CD8-positive, alpha-beta memory T cell (primary cell): Measurements from ENCODE around the gene GNAI2. TPM values are rescaled to one million over a fixed set of nuclear protein-coding genes. Genes with fewer than 3 reads are reported as not detected.
A peak's percentile ranks its signal among the peaks of the same experiment; 100 is the strongest.
"Not testable (repeated sequence)": the region's sequence is repeated elsewhere in the genome, so short reads cannot be mapped to it uniquely, and the experiment has no call there.

ENCODE experiments used
- CTCF ChIA-PET: fragments of 350-600 bp; sonication (Branson Sonifier 250); formaldehyde crosslinking; loops from one replicate; lab custom pipeline; 2021; ENCODE audit warnings: antibody characterized with exemption; lab: Charles Lee
- POLR2A ChIA-PET: fragments of 350-600 bp; sonication (Branson Sonifier 250); formaldehyde crosslinking; loops from one replicate; lab custom pipeline; 2021; ENCODE audit warnings: antibody characterized with exemption; lab: Charles Lee
- DNase-seq, 5 donors: peaks; one replicate each; pipeline versions ENCODE4 v3.0.0 to v3.0.0-alpha.2; 2020 to 2022; ENCODE audit warnings: mixed read lengths in 1 of 5
- H3K27ac ChIP-seq: one replicate; pipeline ENCODE4 v1.7.0; 2013; ENCODE audit warnings: low read depth, mild to moderate bottlenecking, low read length, moderate library complexity
- H3K27me3 ChIP-seq: 2 replicates; pipeline ENCODE4 v1.7.0; 2013; ENCODE audit warnings: low read length, mild to moderate bottlenecking; ENCODE audit not compliant: insufficient read depth, poor library complexity, severe bottlenecking
- H3K36me3 ChIP-seq: 2 replicates; pipeline ENCODE4 v1.7.0; 2013; ENCODE audit warnings: mild to moderate bottlenecking, low read length, moderate library complexity; ENCODE audit not compliant: insufficient read depth
- H3K4me1 ChIP-seq: 2 replicates; pipeline ENCODE4 v1.7.0; 2013; ENCODE audit warnings: mild to moderate bottlenecking, low read length, moderate library complexity; ENCODE audit not compliant: insufficient read depth
- H3K4me3 ChIP-seq: 2 replicates; pipeline ENCODE4 v1.7.0; 2013; ENCODE audit warnings: mild to moderate bottlenecking, low read length
- H3K9me3 ChIP-seq: 2 replicates; pipeline ENCODE4 v1.7.0; 2013; ENCODE audit warnings: mild to moderate bottlenecking, low read length
- H3K27ac Mint-ChIP-seq, 8 donors: one replicate each; pipeline ENCODE4 v1.8.0; 2020 to 2021; ENCODE audit warnings: mixed read lengths in 8 of 8, mild to moderate bottlenecking in 6 of 8, inconsistent platforms in 3 of 8, moderate library complexity in 3 of 8
- H3K27me3 Mint-ChIP-seq, 2 donors: one replicate each; pipeline ENCODE4 v1.8.0; 2020 to 2021; ENCODE audit warnings: mixed read lengths in 2 of 2, mild to moderate bottlenecking in 1 of 2, moderate library complexity in 1 of 2
- H3K36me3 Mint-ChIP-seq, 3 donors: one replicate each; pipeline ENCODE4 v1.8.0; 2020 to 2021; ENCODE audit warnings: mixed read lengths in 3 of 3, inconsistent platforms in 1 of 3, mild to moderate bottlenecking in 1 of 3
- H3K4me1 Mint-ChIP-seq, 3 donors: one replicate each; pipeline ENCODE4 v1.8.0; 2020 to 2021; ENCODE audit warnings: mixed read lengths in 3 of 3, inconsistent platforms in 1 of 3, mild to moderate bottlenecking in 1 of 3
- H3K4me3 Mint-ChIP-seq, 7 donors: one replicate each; pipeline ENCODE4 v1.8.0; 2020 to 2021; ENCODE audit warnings: mixed read lengths in 7 of 7, mild to moderate bottlenecking in 6 of 7, moderate library complexity in 4 of 7, inconsistent platforms in 2 of 7
- H3K9me3 Mint-ChIP-seq, 5 donors: one replicate each; pipeline ENCODE4 v1.8.0; 2020 to 2022; ENCODE audit warnings: mixed read lengths in 5 of 5, mild to moderate bottlenecking in 3 of 5, moderate library complexity in 2 of 5, inconsistent platforms in 1 of 5
- polyA plus RNA-seq: library from polyadenylated mRNA; unstranded; fragments of 300-500 nt; fragmentation: Illumina TruSeq; gene quantifications from one replicate; pipeline ENCODE4 v1.2.3, GENCODE V29; 2021
- total RNA-seq, 2 experiments: library from RNA; stranded (reverse); gene quantifications; one replicate each; pipeline ENCODE4 v1.2.3, GENCODE V29; 2021

GNAI2 gene
- total and polyA plus RNA-seq, 3 experiments from 2014 or later, result 259 to 665 (median 265) TPM

DNA sequence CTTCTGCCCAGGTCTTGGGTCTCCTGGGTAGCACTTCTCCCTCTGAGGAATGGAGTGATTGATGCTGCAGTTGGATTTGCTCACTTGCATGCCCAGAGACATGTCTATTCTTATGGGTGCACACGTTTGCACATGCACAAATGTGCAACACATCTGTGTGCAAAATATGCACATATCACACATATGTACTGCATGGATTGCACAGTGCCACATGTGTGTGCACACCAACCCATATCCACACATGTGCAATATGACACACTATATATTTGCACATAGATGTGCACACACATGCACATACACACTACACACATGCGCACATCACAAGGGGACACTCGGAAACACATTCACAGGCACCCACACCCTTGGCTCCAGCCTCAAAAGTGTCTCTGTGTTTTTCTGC, 32.3 kb downstream of the GNAI2 start:
- POLR2A ChIA-PET, result no interaction called here
- no peaks in the 10 kb centered on the region for H3K36me3 ChIP-seq
- CTCF ChIA-PET, result interaction anchor here (1.2 to 2.4 kb wide), 3 partner anchors 9 to 76 kb away, joined by 4 to 12 read pairs (median 6); partner anchors contain the start of gene GNAT1
- no peak overlapping the region for H3K27ac ChIP-seq
- H3K4me3 ChIP-seq, result no peak overlapping the region
- H3K27ac Mint-ChIP-seq, result no peak overlapping the region
- no peaks in the 10 kb centered on the region for H3K9me3 Mint-ChIP-seq
- peaks cover 4% of the 10 kb centered on the region for H3K4me1 ChIP-seq
- H3K9me3 ChIP-seq, result no peaks in the 10 kb centered on the region
- H3K27me3 Mint-ChIP-seq, result peaks cover 4 to 11% of the 10 kb centered on the region in 2 donors
- H3K4me1 Mint-ChIP-seq, result peaks cover 5 to 8% (median 6%) of the 10 kb centered on the region in 3 donors
- peaks cover 4% of the 10 kb centered on the region for H3K27me3 ChIP-seq
- no peak for DNase-seq
- no peak overlapping the region for H3K4me3 Mint-ChIP-seq
- H3K36me3 Mint-ChIP-seq, result no peaks in the 10 kb centered on the region

DNA sequence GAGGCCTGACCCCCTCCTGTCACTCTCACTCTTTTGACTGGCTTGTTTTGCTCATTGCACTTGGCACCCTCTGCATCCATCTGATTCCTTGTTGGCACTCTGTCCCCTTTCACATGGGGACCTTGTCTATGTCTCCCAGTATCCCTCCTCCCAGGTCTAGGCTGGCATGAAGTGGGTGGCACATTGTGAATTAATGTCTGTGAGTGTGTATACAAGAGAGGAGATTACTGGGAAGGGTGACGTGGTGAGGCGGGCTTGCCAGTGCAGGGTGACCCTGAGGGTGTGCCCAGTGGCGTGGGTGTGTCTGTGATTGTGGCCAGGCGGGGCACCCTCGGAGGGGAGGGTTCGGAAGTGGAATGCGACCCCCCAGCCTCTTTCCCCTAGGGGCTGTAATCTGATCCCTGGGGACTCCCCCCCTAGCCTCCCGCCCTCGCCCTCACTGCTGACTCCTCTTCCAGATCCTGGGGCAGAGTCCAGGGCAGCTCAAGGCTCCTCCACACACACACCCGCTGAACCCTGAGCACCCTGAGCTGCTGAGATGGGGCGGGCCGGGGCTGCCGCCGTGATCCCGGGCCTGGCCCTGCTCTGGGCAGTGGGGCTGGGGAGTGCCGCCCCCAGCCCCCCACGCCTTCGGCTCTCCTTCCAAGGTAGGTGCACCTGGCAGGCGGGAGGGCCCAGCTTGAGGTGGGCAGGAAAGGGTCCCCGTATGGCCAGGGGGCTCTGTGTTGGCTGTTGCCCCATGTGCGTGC, 32.9 kb downstream of the GNAI2 start, which contains the start of gene SEMA3B:
TSS of gene SEMA3B (plus strand) at position 445 of the 749 bp plus-strand sequence. CDS start at position 539, 94 bp downstream.
- Mint-ChIP-seq H3K27me3 (peaks cover 4 to 13% of the 10 kb centered on the region in 2 donors), H3K36me3 (no peaks in the 10 kb centered on the region), H3K4me3 (no peak within 1 kb of the TSS), H3K4me1 (peaks cover 5 to 9% (median 8%) of the 10 kb centered on the region in 3 donors), H3K27ac (peak within 1 kb of the TSS in 1 of 8 donors; percentile 75), H3K9me3 (no peaks in the 10 kb centered on the region)
- no peak for DNase-seq
- ChIA-PET CTCF (interaction anchor here (1.2 to 1.5 kb wide), 2 partner anchors 9 to 77 kb away, joined by 4 to 6 read pairs; partner anchors contain the start of gene GNAT1), POLR2A (no interaction called here)
- Histone ChIP-seq H3K4me1 (peaks cover 7% of the 10 kb centered on the region), H3K27me3 (peaks cover 9% of the 10 kb centered on the region), H3K9me3 (no peaks in the 10 kb centered on the region), H3K4me3 (no peak within 1 kb of the TSS), H3K36me3 (no peaks in the 10 kb centered on the region), H3K27ac (no peak within 1 kb of the TSS)

DNA sequence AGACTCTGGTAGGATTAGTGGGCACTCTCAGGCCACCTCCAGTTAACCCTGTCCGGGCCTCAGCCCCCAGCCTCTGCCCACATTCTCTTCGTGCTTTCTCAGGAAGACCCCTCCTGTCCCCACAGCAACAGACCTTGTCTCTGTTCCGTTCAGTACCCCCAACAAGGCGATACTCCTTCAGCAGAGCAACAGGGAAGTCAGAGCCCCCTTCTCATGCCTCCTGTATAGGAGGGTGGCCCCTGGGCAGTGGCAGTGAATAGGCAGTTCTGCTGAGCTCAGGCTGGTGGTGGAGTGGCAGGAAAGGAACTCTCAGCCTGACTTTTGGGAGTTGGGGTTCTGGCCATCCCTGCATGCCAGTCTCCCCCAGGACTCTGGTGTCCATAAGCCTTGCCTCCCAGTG, 33.5 kb downstream of the GNAI2 start:
- H3K27me3 Mint-ChIP-seq, result peaks cover 9 to 19% of the 10 kb centered on the region in 2 donors
- no peaks in the 10 kb centered on the region for H3K9me3 ChIP-seq
- no peak overlapping the region for H3K4me3 Mint-ChIP-seq
- no peaks in the 10 kb centered on the region for H3K36me3 ChIP-seq
- peaks cover 10 to 15% (median 13%) of the 10 kb centered on the region in 3 donors for H3K4me1 Mint-ChIP-seq
- H3K4me1 ChIP-seq, result peaks cover 13% of the 10 kb centered on the region
- CTCF ChIA-PET, result interaction anchor here (7.2 kb wide), 1 partner anchor 75 kb away, joined by 86 read pairs; no protein-coding TSS in a partner anchor
- DNase-seq, result no peak
- H3K27me3 ChIP-seq, result peaks cover 14% of the 10 kb centered on the region
- no peaks in the 10 kb centered on the region for H3K9me3 Mint-ChIP-seq
- H3K4me3 ChIP-seq, result no peak overlapping the region
- no peak overlapping the region for H3K27ac Mint-ChIP-seq
- H3K27ac ChIP-seq, result no peak overlapping the region
- no peaks in the 10 kb centered on the region for H3K36me3 Mint-ChIP-seq
- POLR2A ChIA-PET, result no interaction called here

DNA sequence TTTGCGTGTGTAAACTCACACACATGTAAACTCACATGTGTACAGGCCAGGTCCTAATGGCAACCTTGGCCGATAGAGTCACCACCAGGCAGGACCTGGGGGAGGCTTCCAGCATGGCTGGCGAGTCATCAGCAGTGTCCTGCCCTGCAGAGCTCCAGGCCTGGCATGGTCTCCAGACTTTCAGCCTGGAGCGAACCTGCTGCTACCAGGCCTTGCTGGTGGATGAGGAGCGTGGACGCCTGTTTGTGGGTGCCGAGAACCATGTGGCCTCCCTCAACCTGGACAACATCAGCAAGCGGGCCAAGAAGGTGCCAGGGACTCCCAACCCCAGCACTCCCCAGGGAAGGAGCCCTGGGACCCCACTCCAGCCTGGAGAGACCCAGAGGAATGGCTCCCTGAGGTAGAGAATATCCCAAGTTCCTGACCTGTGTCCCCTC, 34.0 kb downstream of the GNAI2 start:
- CTCF ChIA-PET, result interaction anchor here (2.7 to 7.2 kb wide), 2 partner anchors 44 to 76 kb away, joined by 22 to 86 read pairs; no protein-coding TSS in a partner anchor

DNA sequence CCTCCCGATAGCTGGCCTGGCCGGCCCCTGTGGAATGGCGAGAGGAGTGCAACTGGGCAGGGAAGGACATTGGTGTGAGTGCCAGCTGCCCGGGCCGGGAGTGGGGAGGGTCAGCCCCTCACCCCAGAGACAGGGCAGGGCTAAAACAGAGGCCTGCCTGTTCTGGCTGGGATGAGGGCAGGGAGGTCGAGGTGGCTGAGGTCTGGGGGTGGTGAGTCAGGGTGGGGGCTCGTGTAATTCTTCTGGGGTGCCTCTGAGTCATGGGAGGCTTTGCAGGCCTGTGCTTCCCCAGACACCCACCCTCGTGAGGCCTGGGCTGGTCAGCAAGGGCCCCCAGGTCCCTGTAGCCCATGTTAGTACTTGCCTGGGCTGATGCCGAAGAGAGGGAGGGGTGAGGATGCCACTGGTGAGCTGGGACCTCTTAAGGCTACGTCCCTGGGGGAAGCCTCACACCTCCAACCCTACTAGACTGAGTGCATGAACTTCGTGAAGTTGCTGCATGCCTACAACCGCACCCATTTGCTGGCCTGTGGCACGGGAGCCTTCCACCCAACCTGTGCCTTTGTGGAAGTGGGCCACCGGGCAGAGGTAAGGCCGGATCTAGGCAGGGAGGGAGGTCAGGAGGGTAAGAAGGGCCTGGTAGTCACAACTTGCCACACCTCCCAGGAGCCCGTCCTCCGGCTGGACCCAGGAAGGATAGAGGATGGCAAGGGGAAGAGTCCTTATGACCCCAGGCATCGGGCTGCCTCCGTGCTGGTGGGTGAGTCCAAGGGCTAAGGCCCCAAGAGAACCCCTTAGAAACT, 34.6 kb downstream of the GNAI2 start:
- Mint-ChIP-seq H3K36me3 (no peaks in the 10 kb centered on the region), H3K4me1 (peaks cover 19 to 26% (median 20%) of the 10 kb centered on the region in 3 donors), H3K4me3 (no peak overlapping the region), H3K9me3 (no peaks in the 10 kb centered on the region), H3K27me3 (peaks cover 19 to 30% of the 10 kb centered on the region in 2 donors), H3K27ac (no peak overlapping the region)
- peaks cover 25% of the 10 kb centered on the region for H3K4me1 ChIP-seq
- no peak for DNase-seq
- H3K9me3 ChIP-seq, result no peaks in the 10 kb centered on the region
- H3K27ac ChIP-seq, result no peak overlapping the region
- ChIA-PET CTCF (interaction anchor here (0.8 to 7.2 kb wide), 5 partner anchors 10 to 76 kb away, joined by 4 to 86 read pairs (median 16); no protein-coding TSS in a partner anchor), POLR2A (no interaction called here)
- H3K4me3 ChIP-seq, result no peak overlapping the region
- peaks cover 22% of the 10 kb centered on the region for H3K27me3 ChIP-seq
- H3K36me3 ChIP-seq, result no peaks in the 10 kb centered on the region

More for the DNA sequence above, 34.0 kb downstream of the GNAI2 start:
- DNase-seq, result no peak
- Mint-ChIP-seq H3K9me3 (no peaks in the 10 kb centered on the region), H3K27ac (no peak overlapping the region), H3K36me3 (no peaks in the 10 kb centered on the region), H3K4me3 (no peak overlapping the region), H3K27me3 (peaks cover 13 to 24% of the 10 kb centered on the region in 2 donors), H3K4me1 (peaks cover 14 to 20% (median 16%) of the 10 kb centered on the region in 3 donors)
- POLR2A ChIA-PET, result no interaction called here
- H3K27ac ChIP-seq, result no peak overlapping the region
- no peaks in the 10 kb centered on the region for H3K9me3 ChIP-seq
- H3K4me1 ChIP-seq, result peaks cover 18% of the 10 kb centered on the region
- H3K27me3 ChIP-seq, result peaks cover 20% of the 10 kb centered on the region
- no peak overlapping the region for H3K4me3 ChIP-seq
- no peaks in the 10 kb centered on the region for H3K36me3 ChIP-seq

DNA sequence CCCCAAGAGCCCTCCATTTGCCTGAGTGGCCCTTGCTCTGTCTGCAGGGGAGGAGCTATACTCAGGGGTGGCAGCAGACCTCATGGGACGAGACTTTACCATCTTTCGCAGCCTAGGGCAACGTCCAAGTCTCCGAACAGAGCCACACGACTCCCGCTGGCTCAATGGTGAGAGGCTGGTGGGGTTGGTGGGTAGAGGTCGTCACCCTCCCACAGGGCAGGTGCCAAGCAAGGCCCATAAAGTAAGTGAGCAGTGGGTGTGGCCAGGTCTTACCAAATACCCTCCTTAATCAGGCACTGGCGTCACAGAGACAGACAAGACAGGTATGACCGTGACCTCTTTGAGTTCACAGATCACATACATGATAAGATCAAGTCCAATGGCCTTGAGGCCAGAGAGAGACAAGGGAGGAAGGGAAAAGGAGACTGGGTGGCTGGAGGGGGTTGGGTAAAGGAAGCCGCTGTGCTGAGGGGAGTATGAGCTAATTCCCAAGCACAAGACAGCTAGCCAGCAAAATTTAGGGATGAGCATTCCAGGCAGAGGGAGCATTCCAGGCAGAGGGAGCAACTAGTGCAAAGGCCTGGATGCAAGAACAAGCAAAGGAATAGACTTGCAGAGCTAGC, 35.4 kb downstream of the GNAI2 start:
- CTCF ChIA-PET, result interaction anchor here (0.8 to 7.2 kb wide), 8 partner anchors 11 to 82 kb away, joined by 3 to 86 read pairs (median 4); partner anchors contain the start of gene GNAI2
- Histone ChIP-seq H3K27me3 (peaks cover 22% of the 10 kb centered on the region), H3K4me3 (no peak overlapping the region), H3K4me1 (peaks cover 28% of the 10 kb centered on the region), H3K9me3 (no peaks in the 10 kb centered on the region), H3K36me3 (no peaks in the 10 kb centered on the region), H3K27ac (no peak overlapping the region)
- Mint-ChIP-seq H3K4me3 (no peak overlapping the region), H3K4me1 (peaks cover 23 to 32% (median 24%) of the 10 kb centered on the region in 3 donors), H3K27ac (peak overlapping the region in 2 of 8 donors; percentile 48 to 64), H3K27me3 (peaks cover 24 to 35% of the 10 kb centered on the region in 2 donors), H3K9me3 (no peaks in the 10 kb centered on the region), H3K36me3 (no peaks in the 10 kb centered on the region)
- DNase-seq, result no peak
- POLR2A ChIA-PET, result no interaction called here

DNA sequence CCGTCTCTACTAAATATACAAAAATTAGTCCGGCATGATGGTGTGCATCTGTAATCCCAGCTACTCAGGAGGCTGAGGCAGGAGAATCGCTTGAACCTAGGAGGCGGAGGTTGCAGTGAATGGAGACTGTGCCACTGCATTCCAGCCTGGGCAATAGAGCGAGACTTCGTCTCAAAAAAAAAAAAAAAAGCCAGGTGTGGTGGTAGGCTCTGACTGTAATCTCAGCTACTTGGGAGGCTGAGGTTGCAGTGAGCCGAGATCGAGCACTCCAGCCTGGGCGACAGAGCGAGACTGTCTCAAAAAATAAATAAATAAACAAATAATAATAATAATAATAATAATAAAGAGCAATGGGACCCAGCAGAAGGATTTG, 36.5 kb downstream of the GNAI2 start:
- H3K36me3 ChIP-seq, DNase-seq, H3K9me3 ChIP-seq, H3K36me3 Mint-ChIP-seq, H3K4me3 ChIP-seq, POLR2A ChIA-PET, H3K9me3 Mint-ChIP-seq, H3K27ac ChIP-seq: not testable (repeated sequence)
- peak overlapping the region in 3 of 8 donors; percentile 33 to 85 (median 66) for H3K27ac Mint-ChIP-seq
- H3K4me1 Mint-ChIP-seq, result peaks cover 23 to 32% (median 24%) of the 10 kb centered on the region in 3 donors
- peak overlapping the region in 2 of 7 donors; percentile 45 to 74 for H3K4me3 Mint-ChIP-seq
- CTCF ChIA-PET, result interaction anchor here (0.9 to 7.2 kb wide), 6 partner anchors 13 to 83 kb away, joined by 3 to 86 read pairs (median 10); no protein-coding TSS in a partner anchor
- H3K27me3 ChIP-seq, result peaks cover 28% of the 10 kb centered on the region
- H3K27me3 Mint-ChIP-seq, result peaks cover 24 to 35% of the 10 kb centered on the region in 2 donors
- peaks cover 28% of the 10 kb centered on the region for H3K4me1 ChIP-seq
